ENCODE measurements around the gene RGS11.

The RGS11 gene

DNA sequence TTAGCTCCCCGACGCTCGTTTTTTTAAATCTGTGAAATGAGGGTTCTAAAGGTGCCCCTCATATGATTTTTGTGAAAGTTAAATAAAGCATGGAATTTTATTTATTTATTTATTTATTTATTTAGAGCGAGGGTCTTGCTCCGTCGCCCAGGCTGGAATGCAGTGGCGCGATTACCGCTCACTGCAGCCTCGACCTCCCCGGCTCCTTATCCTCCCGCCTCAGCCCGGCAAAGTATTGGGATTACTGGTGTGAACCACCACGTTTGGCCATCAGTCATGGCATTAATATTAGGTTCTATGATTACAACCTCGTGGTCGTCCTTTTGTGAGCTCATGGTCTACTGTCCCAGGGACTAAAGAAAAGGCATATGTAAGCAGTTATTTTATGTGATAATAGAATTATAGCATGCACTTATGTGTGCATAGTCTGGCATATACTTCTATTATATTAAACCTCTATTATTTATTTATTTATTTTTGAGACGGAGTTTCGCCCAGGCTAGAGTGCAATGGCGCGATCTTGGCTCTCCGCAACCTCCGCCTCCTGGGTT lies 45.9 kb downstream of the RGS11 start:
- DNase-seq (ENCODE audit: low read depth in 2 of 2) = no peak

DNA sequence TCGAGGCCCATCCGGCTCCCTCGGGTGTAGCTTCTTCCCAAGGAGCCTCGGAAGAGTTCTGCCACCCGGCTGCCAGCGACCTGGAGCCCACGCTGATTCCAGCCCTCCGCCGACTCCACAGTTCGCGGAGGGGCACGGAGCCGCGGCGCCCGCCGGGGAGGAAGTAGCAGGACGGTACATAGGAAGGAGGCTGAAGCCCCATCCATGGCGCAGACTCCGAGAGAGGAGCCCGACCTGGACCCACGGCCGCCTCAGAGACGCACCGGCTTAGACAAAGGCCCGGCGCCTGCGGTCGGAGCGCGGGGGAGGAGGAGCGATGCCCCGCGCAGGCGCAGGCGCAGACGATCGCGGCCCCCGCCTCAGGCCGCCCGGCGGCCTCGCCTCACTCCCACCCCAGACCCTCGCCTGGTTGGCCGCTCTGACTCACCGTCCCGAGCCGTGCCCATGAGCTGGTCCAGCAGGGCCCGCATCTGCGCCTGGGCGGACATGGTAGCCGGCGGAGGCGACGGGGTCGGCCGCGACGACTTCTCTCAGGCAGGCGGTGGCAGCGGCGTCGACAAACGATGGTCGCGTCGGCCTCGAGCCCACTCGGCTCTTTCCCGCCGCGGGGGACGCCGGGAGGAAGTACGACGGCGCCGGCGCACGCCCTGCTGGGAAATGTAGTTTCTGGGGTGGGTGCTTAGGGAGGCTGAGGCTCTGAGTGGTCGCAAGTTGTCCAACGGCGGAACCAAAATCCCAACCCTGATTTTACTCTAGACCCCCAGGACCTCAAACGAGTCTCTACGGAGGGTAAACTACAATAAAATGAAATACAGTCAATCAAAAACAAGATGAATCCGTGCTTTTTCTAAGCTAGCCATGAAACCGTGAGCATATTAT lies 46.7 kb downstream of the RGS11 start, which contains the start of gene LUC7L:
TSS of gene LUC7L (minus strand) at position 598 of the 879 bp plus-strand sequence. CDS start at position 488, 110 bp downstream.
- DNase-seq (ENCODE audit: low read depth in 2 of 2) = peak; percentile 82 to 85

DNA sequence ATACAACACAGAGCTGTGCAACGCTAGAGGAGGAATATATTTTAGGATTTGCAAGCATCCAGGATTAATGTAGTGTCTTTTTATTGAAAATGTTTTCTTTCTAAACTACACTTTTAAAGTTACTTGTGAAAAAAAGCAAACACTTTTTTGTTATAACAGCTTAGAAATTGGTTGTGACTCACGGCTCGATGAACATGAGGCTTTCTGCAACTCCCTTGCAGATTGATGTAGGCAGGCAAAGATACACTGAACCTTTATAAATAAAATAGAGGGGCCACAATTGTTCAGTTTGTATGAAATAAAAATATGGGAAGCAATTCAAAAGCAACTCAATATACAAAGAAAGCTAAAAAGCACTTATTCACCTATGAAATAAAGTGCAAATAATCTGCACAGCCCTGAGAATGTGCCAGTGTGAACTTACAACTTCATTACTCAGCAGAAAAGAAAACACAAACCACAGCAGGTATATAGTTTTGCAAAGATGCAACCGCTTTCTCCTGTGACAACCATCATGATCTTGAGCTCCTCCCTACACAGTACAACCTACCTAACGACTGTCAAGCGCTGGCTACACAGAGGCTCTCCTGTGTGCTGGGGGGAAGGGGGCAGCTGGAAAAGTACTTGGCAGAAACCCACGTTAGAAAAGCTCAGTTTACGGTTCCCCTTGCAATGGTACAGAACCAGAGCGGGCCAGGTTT lies 47.4 kb downstream of the RGS11 start:
- no peak for DNase-seq (ENCODE audit: low read depth in 2 of 2)

DNA sequence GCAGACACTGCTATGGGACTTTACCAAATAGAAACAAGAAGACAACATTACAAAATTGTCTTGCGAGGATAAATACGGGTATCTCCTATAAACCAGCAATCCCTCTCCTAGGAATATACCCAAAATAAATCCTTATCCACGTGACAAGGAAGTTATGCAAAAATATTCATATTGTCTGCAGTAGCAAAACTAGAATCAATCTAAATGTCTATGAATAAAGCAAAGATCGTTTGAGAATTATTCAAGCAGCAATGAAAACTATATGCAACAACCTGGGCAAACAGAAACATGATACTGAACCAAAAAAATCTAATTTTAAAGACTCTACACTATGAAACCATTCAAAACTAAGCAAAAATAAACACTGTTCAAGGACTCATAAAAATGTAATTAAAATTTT lies 55.7 kb downstream of the RGS11 start:
- no peak for DNase-seq (ENCODE audit: low read depth in 2 of 2)
